Left ventricle myocardium superior (tissue), 1 donor: ENCODE data around the gene KIF27. TPM values are rescaled to one million over a fixed set of nuclear protein-coding genes. Genes with fewer than 3 reads are reported as not detected.
A peak's percentile ranks its signal among the peaks of the same experiment; 100 is the strongest.
"Not testable (repeated sequence)": the region's sequence is repeated elsewhere in the genome, so short reads cannot be mapped to it uniquely, and the experiment has no call there.

Experiments used
- ATAC-seq: fragments of 200-7000 bp; cut with Tn5 transposase; one replicate; pipeline ENCODE4 v1.9.1; 2020; ENCODE audit warnings: mild to moderate bottlenecking, moderate library complexity
- DNase-seq: peaks from one replicate; pipeline ENCODE4 v3.0.0-alpha.2; 2020
- intact Hi-C: fragments of 100-400 bp; cut with micrococcal nuclease; formaldehyde crosslinking; loops from one replicate; pipeline ENCODE4 v1.11.0; 2022
- long read RNA-seq: library from polyadenylated mRNA; unstranded; transcript quantifications from one replicate; pipeline ENCODE4 v2.0.0, GENCODE V29; 2021
- total RNA-seq: library from RNA; stranded (reverse); fragmentation: NEBNext Ultra II Directional; extraction: Animal tissue kit (Norgen Biotek cat#: 25700); gene quantifications from one replicate; pipeline ENCODE4 v1.2.1, GENCODE V29; 2021
- donor health status: DM: no; HTN: yes; CAD: no; lungs with severe emphysema.

Gene KIF27
- total RNA-seq = 4.5 TPM
- long read RNA-seq, partial matches to known transcripts = 0 of 10 reads
- long read RNA-seq, other reads (novel, unspliced or antisense) = 10 of 10 reads

GRCh38 chr9:83920927-83921707 is at the start of gene KIF27:
Gene KIF27 (minus strand): TSS chr9:83921432. CDS start chr9:83915591, 5,841 bp downstream.
- DNase-seq = peak; percentile 100
- intact Hi-C loops = no loop called here
- peak; percentile 98 for ATAC-seq

- intact Hi-C loops = no loop called here
- no peak for ATAC-seq
- no peak for DNase-seq
Measured at GRCh38 chr9:83969602-83970001, 48.4 kb upstream of the KIF27 start.

GRCh38 chr9:83967073-83967472 is 45.8 kb upstream of the KIF27 start:
- DNase-seq (no peak), ATAC-seq (no peak)
- intact Hi-C loops = no loop called here

- ATAC-seq (peak; percentile 42), DNase-seq (no peak)
- intact Hi-C loops = no loop called here
Measured at GRCh38 chr9:83966209-83966582, 45.0 kb upstream of the KIF27 start.

GRCh38 chr9:83965350-83966208 is 44.3 kb upstream of the KIF27 start:
- intact Hi-C loops = no loop called here
- DNase-seq = no peak
- peak; percentile 61 for ATAC-seq

GRCh38 chr9:83964973-83965349 is 43.7 kb upstream of the KIF27 start:
- peak; percentile 15 for ATAC-seq
- no peak for DNase-seq
- intact Hi-C loops = no loop called here

GRCh38 chr9:83962165-83962564 is 40.9 kb upstream of the KIF27 start:
- intact Hi-C loops = no loop called here
- no peak for DNase-seq
- ATAC-seq = no peak

- intact Hi-C loops = no loop called here
- DNase-seq = no peak
- ATAC-seq = no peak
Measured at GRCh38 chr9:83960991-83961390, 39.8 kb upstream of the KIF27 start.

- no peak for DNase-seq
- intact Hi-C loops = loop anchor here (10.0 kb wide), 1 partner anchor 216 kb away; no protein-coding TSS in a partner anchor
- no peak for ATAC-seq
Measured at GRCh38 chr9:83959061-83959460, 37.8 kb upstream of the KIF27 start.

- no peak for DNase-seq
- no peak for ATAC-seq
- intact Hi-C loops = loop anchor here (10.0 kb wide), 1 partner anchor 218 kb away; no protein-coding TSS in a partner anchor
Measured at GRCh38 chr9:83957248-83957513, 35.9 kb upstream of the KIF27 start.

GRCh38 chr9:83956436-83957247 is 35.4 kb upstream of the KIF27 start:
- peak; percentile 95 for ATAC-seq
- intact Hi-C loops = loop anchor here (10.0 kb wide), 1 partner anchor 218 kb away; no protein-coding TSS in a partner anchor
- peak; percentile 89 for DNase-seq

- DNase-seq = peak; percentile 65
- ATAC-seq = peak; percentile 68
- intact Hi-C loops = loop anchor here (10.0 kb wide), 1 partner anchor 219 kb away; no protein-coding TSS in a partner anchor
Measured at GRCh38 chr9:83956086-83956435, 34.8 kb upstream of the KIF27 start.

- ATAC-seq, intact Hi-C loops, DNase-seq: not testable (repeated sequence)
Measured at GRCh38 chr9:83948096-83948495, 26.9 kb upstream of the KIF27 start.

GRCh38 chr9:83940590-83941303 is 19.5 kb upstream of the KIF27 start:
- DNase-seq (no peak), ATAC-seq (no peak)
- intact Hi-C loops = no loop called here

GRCh38 chr9:83937861-83938455 is 16.7 kb upstream of the KIF27 start:
- no peak for DNase-seq

GRCh38 chr9:83936523-83936922 is 15.3 kb upstream of the KIF27 start:
- ATAC-seq = no peak
- intact Hi-C loops = loop anchor here (5.0 kb wide), 1 partner anchor 381 kb away; no protein-coding TSS in a partner anchor
- DNase-seq = no peak

More at GRCh38 chr9:83937861-83938455, 16.7 kb upstream of the KIF27 start:
- ATAC-seq = peak; percentile 58
- intact Hi-C loops = loop anchor here (1.0 to 5.0 kb wide), 2 partner anchors 323 to 379 kb away; no protein-coding TSS in a partner anchor

GRCh38 chr9:83935276-83935935 is 14.2 kb upstream of the KIF27 start:
- intact Hi-C loops = loop anchor here (5.0 kb wide), 1 partner anchor 382 kb away; no protein-coding TSS in a partner anchor
- ATAC-seq (peak; percentile 54), DNase-seq (no peak)
